Astrocyte of the spinal cord (primary cell): ENCODE results near the gene VSTM4.

Experiments
- DNase-seq: peaks from one replicate; pipeline ENCODE4 v3.0.0; 2011; ENCODE audit warnings: low read depth, low spot score
- H3K4me3 ChIP-seq: 2 replicates; pipeline ENCODE4 v1.5.1; 2011; ENCODE audit warnings: low read depth, mild to moderate bottlenecking, low read length, moderate library complexity
- in situ Hi-C: cut with HindIII; loops from 2 replicates; pipeline ENCODE4 v1.10.0; 2017; ENCODE audit warnings: low sequenced_read_pairs
- TF ChIP-seq, protein P1 (sequence below): IDR thresholded peaks from 2 replicates; pipeline ENCODE4 v1.5.1; 2012; ENCODE audit warnings: low read depth, mild to moderate bottlenecking, low read length, inconsistent platforms

The VSTM4 gene

DNA sequence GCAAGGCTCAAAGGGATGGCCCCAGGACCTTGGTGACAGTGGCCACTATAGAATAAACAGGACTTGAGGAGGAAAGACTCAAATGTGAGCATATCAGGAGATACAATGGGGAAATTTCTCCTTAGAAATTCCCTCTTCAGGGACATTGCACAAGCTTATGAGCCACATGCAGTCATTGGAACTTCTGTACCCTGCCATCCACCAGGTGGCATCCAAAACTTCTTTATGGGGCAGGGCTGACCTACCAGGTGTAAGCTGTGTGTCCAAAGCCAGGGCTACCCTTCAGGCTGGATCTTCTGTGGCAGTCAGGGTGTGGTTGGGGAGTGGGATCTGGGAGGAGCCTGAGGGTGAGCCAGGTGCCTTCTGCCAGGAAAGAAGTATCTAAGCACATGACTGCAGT is 139.1 kb downstream of the VSTM4 start:
- DNase-seq: peak; percentile 3
- TF ChIP-seq, protein P1, sequence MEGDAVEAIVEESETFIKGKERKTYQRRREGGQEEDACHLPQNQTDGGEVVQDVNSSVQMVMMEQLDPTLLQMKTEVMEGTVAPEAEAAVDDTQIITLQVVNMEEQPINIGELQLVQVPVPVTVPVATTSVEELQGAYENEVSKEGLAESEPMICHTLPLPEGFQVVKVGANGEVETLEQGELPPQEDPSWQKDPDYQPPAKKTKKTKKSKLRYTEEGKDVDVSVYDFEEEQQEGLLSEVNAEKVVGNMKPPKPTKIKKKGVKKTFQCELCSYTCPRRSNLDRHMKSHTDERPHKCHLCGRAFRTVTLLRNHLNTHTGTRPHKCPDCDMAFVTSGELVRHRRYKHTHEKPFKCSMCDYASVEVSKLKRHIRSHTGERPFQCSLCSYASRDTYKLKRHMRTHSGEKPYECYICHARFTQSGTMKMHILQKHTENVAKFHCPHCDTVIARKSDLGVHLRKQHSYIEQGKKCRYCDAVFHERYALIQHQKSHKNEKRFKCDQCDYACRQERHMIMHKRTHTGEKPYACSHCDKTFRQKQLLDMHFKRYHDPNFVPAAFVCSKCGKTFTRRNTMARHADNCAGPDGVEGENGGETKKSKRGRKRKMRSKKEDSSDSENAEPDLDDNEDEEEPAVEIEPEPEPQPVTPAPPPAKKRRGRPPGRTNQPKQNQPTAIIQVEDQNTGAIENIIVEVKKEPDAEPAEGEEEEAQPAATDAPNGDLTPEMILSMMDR: no peak
- no peak overlapping the region for H3K4me3 ChIP-seq
- in situ Hi-C loops: no loop called here

DNA sequence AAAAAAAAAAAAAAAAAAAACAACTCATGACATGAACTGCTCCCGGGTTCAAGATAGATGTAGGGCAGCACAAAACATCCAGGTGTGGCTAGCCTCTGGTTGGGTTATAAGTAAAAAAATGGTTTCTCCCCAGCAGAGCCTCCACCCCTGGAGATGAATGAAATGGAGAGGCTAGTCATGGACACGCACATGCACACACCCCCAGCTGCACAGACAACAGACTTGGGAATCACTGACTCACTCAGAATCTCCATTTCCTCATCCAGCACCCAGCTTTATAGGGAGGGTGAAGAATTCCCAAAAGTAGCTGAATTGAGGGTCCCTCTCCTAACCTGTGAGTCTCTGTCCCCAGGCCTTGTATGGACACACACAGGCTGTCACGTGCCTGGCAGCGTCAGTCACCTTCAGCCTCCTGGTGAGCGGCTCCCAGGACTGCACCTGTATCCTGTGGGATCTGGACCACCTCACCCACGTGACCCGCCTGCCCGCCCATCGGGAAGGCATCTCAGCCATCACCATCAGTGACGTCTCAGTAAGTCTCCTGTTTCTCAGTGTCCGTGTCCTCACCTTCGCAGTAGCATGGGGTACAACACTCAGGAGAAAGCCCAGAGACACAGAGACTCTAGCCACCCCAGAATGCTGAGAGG is 140.7 kb downstream of the VSTM4 start:
- TF ChIP-seq, protein P1: no peak
- no peak for DNase-seq
- H3K4me3 ChIP-seq: no peak overlapping the region
- in situ Hi-C loops: no loop called here

DNA sequence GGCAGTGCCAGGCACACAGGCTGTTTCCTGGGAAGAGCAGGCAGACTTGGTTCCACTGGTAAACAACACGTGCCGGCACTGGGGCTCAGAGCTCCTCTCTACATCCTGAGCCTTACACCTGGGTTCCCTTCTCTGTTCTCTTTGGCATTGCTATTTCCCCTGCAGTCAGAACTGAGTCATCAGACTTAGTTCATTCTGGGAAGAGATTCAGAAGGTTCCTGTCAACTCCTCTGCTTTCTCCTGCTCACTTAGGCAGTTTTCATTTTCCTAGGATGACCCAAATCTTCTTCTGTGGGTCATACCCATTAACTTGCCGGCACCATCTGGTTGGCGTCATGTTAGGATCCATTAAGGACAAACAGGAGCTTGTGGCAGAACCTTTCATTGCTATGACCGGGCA is 142.3 kb downstream of the VSTM4 start:
- in situ Hi-C loops: no loop called here
- no peak overlapping the region for H3K4me3 ChIP-seq
- TF ChIP-seq, protein P1: no peak
- no peak for DNase-seq

DNA sequence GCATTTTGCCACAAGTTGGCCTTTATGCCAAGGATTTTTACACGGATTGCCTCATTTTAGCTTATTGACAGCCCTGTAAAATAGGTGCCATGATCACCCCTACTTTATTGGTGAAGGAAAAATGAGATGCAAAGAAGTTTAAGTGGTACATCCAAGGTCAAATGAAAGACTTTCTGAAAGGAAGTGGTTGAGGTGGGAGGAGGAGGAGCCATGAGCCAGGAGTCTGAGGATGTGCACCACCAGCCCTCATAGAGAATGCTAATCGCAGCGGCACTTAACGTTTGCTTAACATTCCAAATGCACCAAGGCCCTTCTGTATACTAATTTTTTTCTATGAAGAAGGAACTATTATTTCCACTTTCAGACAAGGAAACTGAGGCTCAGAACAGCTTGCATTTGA is 144.7 kb downstream of the VSTM4 start:
- in situ Hi-C loops: no loop called here
- TF ChIP-seq, protein P1: no peak
- DNase-seq: no peak
- no peak overlapping the region for H3K4me3 ChIP-seq

DNA sequence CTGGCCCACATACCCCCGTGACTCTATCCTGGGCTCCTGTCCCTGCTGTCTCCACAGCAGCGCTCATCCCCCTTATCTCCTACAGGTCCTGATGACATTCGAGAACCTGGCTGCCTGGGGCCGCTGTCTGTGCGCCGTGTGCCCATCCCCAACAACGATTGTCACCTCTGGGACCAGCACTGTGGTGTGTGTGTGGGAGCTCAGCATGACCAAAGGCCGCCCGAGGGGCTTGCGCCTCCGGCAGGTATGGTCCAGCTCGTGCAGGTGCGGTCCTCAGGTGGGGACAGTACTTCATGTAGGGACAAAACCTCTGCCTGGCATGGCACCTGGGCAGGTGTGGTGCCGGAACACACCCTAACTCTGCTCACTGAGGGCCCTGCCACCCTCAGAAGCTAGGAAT is 145.3 kb downstream of the VSTM4 start:
- H3K4me3 ChIP-seq: no peak overlapping the region
- in situ Hi-C loops: no loop called here
- DNase-seq: no peak
- TF ChIP-seq, protein P1: no peak

DNA sequence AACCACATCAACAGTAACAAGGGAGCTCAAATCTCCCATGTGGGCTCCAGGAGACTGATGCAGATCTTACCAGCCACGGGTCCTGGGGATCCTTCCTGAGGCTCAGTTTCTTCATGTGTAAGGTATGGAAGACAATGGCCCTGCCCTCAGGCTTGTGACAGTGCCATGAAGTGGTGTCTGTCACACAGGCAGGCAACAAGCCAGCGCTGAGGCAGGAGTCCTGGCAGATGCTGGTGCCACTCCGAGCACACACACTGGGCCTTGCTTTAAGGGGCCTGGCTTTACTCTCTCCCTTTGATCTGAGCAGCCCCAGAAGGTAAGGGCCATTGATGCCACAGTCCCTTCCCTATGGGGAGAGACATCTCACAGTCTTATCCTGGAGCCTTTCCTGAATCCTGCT is 147.3 kb downstream of the VSTM4 start:
- TF ChIP-seq, protein P1: no peak
- H3K4me3 ChIP-seq: no peak overlapping the region
- DNase-seq: no peak
- in situ Hi-C loops: no loop called here
